Esophagus (tissue), 2 donors: ENCODE measurements around the gene FLAD1. TPM values are rescaled to one million over a fixed set of nuclear protein-coding genes. Genes with fewer than 3 reads are reported as not detected.

Source experiments
- H3K27ac ChIP-seq, 2 donors: one replicate each; pipeline ENCODE4 v1.5.1; 2013; ENCODE audit warnings: low read depth in 2 of 2, mild to moderate bottlenecking in 2 of 2, inconsistent platforms in 1 of 2, low read length in 1 of 2, moderate library complexity in 1 of 2
- H3K27me3 ChIP-seq, 2 donors: one replicate each; pipeline ENCODE4 v1.6.1; 2013; ENCODE audit warnings: low read length in 2 of 2, control low read depth in 1 of 2, mild to moderate bottlenecking in 1 of 2; ENCODE audit not compliant: insufficient read depth in 2 of 2, control insufficient read depth in 1 of 2
- H3K36me3 ChIP-seq, 2 donors: one replicate each; pipeline ENCODE4 v1.6.1; 2013; ENCODE audit warnings: low read length in 1 of 2; ENCODE audit not compliant: control insufficient read depth in 2 of 2, insufficient read depth in 2 of 2
- H3K4me1 ChIP-seq, 2 donors: one replicate each; pipeline ENCODE4 v1.6.1; 2013; ENCODE audit warnings: low read length in 1 of 2; ENCODE audit not compliant: control insufficient read depth in 2 of 2, insufficient read depth in 2 of 2
- H3K4me3 ChIP-seq, 2 donors: one replicate each; pipeline ENCODE4 v1.5.1; 2013; ENCODE audit warnings: low read length in 2 of 2, mild to moderate bottlenecking in 2 of 2, low read depth in 1 of 2, moderate library complexity in 1 of 2
- H3K9me3 ChIP-seq, 2 donors: one replicate each; pipeline ENCODE4 v1.6.1; 2013; ENCODE audit warnings: mild to moderate bottlenecking in 2 of 2, low read depth in 1 of 2, low read length in 1 of 2, moderate library complexity in 1 of 2; ENCODE audit not compliant: control insufficient read depth in 2 of 2, insufficient read depth in 1 of 2
- WGBS, 2 donors: extraction: QIAGEN DNeasy Blood & Tissue Kit; methylation state at CpG; one replicate each; pipeline ENCODE4 v1.1.7; 2013; 5-methylcytosine and 5-hydroxymethylcytosine counted together
- polyA plus RNA-seq, 2 donors: library from polyadenylated mRNA; stranded (reverse); fragments of 200-250 nt; gene quantifications; one replicate each; pipeline ENCODE4 v1.2.3, GENCODE V29; 2013
- donor health status: healthy with polysubstance abuse.
- donor health status: Bipolar disorder and iron deficiency.

Gene FLAD1
- polyA plus RNA-seq, 2 donors = 27.1 TPM

GRCh38 chr1:155008015-155008941 lies 25.1 kb downstream of the FLAD1 start:
- Histone ChIP-seq H3K4me1 (peaks cover 11 to 47% of the 10 kb centered on the region in 2 donors), H3K36me3 (peaks cover 0 to 5% of the 10 kb centered on the region in 2 donors), H3K27ac (peak overlapping the region; percentile 98), H3K27me3 (no peaks in the 10 kb centered on the region), H3K4me3 (peak overlapping the region; percentile 66 to 87), H3K9me3 (no peaks in the 10 kb centered on the region)
- whole genome bisulfite sequencing, 2 donors = 39 to 41% methylated on average over 14 to 16 of the region's 16 CpGs

DNA sequence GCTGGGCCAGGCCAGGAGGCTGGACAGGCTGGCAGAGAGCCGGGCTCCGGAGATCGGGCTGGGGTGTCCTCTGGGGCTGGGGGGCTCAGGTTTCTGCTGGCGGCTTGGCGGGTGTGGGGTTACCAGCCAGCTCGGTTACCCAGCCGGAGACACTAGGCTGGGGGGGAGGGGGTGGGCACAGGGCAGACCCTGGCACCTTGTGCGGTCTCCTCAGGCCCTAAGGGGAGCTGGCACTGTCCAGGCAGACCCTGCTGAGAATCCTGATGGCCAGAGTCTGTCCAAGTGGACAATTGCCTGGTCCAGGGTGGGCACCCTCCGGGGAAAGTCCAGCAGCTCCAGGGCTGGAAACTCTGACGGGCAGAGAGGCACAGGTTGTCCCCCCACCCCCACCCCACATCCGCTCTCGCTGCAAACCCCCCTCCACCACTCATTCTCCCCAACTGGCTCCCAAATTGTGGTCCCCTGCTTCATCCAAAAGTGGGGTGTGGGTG lies 26.1 kb downstream of the FLAD1 start:
- no peaks in the 10 kb centered on the region for H3K9me3 ChIP-seq
- whole genome bisulfite sequencing, 2 donors = 47 to 67% methylated on average over 8 to 12 of the region's 12 CpGs
- H3K4me3 ChIP-seq = peak overlapping the region; percentile 66 to 87
- H3K27ac ChIP-seq = peak overlapping the region; percentile 98
- H3K27me3 ChIP-seq = no peaks in the 10 kb centered on the region
- peaks cover 11 to 50% of the 10 kb centered on the region in 2 donors for H3K4me1 ChIP-seq
- peaks cover under 1 to 14% of the 10 kb centered on the region in 2 donors for H3K36me3 ChIP-seq

DNA sequence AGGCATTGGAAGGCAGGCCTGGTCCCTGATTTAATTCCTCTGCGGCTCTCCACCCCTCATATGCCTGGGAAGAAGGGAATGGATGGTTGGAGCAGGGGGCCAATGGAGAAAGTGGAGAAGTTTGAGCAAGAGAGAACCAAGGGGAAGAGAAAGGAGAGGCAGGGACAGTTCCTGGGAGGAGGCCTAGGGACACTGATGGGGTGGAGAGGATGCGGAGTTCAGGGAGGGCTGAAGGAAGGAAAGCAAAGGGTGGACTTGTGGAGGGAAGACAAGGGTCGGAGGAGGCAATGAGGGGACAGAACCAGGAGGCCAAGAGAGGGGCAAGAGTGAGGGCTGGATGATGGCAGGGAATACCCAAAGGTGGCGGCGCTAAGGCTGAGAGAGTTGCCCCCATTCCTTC lies 26.6 kb downstream of the FLAD1 start:
- H3K27me3 ChIP-seq = no peaks in the 10 kb centered on the region
- no peaks in the 10 kb centered on the region for H3K9me3 ChIP-seq
- peak overlapping the region; percentile 66 to 87 for H3K4me3 ChIP-seq
- peaks cover 6 to 18% of the 10 kb centered on the region in 2 donors for H3K36me3 ChIP-seq
- 64% methylated on average over 5 of the region's 5 CpGs for WGBS, 2 donors
- peak overlapping the region; percentile 98 for H3K27ac ChIP-seq
- H3K4me1 ChIP-seq = peaks cover 11 to 48% of the 10 kb centered on the region in 2 donors

DNA sequence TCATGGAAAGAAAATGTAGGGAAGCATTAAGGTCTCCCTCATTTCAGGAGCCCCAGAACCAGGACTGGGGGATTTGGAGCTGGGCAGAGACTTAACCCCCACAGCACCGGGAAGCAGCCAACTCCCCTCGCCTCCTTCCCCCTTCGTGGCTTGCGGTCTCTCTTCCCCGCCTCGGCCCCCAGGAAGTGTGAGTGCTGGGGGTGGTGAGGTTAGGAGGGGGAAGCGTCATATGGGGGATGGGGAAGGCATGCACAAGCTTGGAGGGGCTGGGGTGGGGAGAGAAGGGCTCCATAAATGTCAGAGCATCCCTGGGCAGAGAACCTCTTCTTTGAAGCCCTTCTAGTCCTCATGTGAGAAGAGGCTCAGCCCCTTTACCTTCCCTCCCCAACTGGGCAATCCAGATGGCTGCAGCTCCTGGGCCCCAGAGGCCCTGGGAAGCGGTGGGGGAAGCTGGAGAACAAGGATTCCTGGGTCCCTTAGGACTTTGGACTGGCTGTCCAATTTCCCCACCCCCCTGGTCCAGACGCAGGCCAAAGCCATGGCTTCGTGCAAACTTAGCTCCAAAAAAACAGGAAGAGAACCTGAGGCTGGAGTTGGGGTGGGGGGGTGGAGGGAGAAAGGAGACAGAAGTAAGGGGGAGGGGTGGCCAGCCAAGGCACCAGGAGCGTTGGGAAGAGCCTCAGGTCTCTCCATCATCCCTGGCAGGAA lies 27.2 kb downstream of the FLAD1 start:
- WGBS, 2 donors = 36 to 44% methylated on average over 10 to 11 of the region's 11 CpGs
- Histone ChIP-seq H3K27me3 (no peaks in the 10 kb centered on the region), H3K4me3 (peak overlapping the region; percentile 66 to 87), H3K36me3 (peaks cover 8 to 25% of the 10 kb centered on the region in 2 donors), H3K27ac (peak overlapping the region; percentile 98), H3K4me1 (peaks cover 17 to 50% of the 10 kb centered on the region in 2 donors), H3K9me3 (no peaks in the 10 kb centered on the region)

DNA sequence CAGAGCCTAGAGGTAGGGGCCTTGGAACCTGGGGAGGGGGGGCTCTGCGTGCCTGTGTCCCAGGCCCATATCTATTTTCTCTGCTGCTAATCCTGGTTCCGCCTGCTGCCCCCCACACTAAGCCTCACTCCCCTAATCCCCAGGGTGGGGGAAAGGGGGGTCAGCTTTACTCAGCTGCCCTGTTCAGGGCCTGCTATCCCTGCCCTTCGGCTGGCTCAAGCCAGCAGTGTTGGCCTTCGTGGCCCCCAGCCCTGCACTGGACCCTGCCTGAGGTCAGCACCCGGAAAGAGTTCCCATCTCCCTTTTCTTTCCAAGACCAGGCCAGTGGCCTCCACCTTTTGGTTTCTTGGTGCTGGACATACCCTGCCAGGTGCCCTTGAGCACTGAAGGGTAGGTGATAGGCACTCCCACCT lies 27.9 kb downstream of the FLAD1 start:
- Histone ChIP-seq H3K27ac (peak overlapping the region; percentile 98), H3K4me1 (peaks cover 21 to 50% of the 10 kb centered on the region in 2 donors), H3K36me3 (peaks cover 8 to 31% of the 10 kb centered on the region in 2 donors), H3K27me3 (no peaks in the 10 kb centered on the region), H3K9me3 (no peaks in the 10 kb centered on the region), H3K4me3 (peak overlapping the region; percentile 18 to 87)
- WGBS, 2 donors = 47 to 57% methylated on average over 5 of the region's 5 CpGs

DNA sequence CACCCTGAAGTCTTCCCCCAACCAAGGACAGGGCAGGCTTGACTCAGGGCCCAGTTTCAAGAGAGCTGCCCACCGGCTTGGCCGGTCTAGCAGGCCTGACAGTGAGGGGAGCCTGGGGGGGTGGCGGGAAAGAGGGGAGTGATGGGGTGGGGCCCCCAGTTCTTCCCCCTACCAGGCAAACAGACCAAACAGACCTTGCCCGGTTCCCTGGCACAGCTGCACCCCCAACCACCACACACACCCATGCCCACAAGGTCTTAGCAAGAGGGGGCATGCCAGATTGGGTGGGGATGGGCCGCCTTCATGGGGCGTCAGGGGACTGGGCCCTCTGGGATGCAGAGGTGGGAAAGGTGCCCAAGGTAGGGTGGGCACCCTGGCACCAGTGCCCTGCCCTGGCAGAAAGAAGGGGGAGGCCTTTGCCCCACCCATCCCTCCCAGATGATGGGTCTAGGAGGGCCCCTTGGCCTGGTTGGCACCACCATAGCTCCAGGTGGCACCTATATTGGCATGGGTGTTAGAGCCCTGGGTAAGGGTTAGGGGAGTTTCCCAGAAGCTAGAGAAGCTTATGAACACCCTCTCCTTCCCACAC lies 28.4 kb downstream of the FLAD1 start:
- 46 to 65% methylated on average over 6 of the region's 6 CpGs for WGBS, 2 donors
- H3K27ac ChIP-seq = peak overlapping the region; percentile 98
- H3K4me3 ChIP-seq = peak overlapping the region; percentile 18 to 87
- no peaks in the 10 kb centered on the region for H3K27me3 ChIP-seq
- H3K9me3 ChIP-seq = no peaks in the 10 kb centered on the region
- peaks cover 21 to 50% of the 10 kb centered on the region in 2 donors for H3K4me1 ChIP-seq
- peaks cover 8 to 36% of the 10 kb centered on the region in 2 donors for H3K36me3 ChIP-seq

GRCh38 chr1:155012026-155012546 lies 28.9 kb downstream of the FLAD1 start:
- H3K36me3 ChIP-seq = peaks cover 8 to 38% of the 10 kb centered on the region in 2 donors
- no peaks in the 10 kb centered on the region for H3K27me3 ChIP-seq
- H3K9me3 ChIP-seq = no peaks in the 10 kb centered on the region
- WGBS, 2 donors = 16 to 19% methylated on average over 8 to 9 of the region's 9 CpGs
- H3K4me3 ChIP-seq = no peak overlapping the region
- peak overlapping the region; percentile 98 for H3K27ac ChIP-seq
- peaks cover 23 to 53% of the 10 kb centered on the region in 2 donors for H3K4me1 ChIP-seq

DNA sequence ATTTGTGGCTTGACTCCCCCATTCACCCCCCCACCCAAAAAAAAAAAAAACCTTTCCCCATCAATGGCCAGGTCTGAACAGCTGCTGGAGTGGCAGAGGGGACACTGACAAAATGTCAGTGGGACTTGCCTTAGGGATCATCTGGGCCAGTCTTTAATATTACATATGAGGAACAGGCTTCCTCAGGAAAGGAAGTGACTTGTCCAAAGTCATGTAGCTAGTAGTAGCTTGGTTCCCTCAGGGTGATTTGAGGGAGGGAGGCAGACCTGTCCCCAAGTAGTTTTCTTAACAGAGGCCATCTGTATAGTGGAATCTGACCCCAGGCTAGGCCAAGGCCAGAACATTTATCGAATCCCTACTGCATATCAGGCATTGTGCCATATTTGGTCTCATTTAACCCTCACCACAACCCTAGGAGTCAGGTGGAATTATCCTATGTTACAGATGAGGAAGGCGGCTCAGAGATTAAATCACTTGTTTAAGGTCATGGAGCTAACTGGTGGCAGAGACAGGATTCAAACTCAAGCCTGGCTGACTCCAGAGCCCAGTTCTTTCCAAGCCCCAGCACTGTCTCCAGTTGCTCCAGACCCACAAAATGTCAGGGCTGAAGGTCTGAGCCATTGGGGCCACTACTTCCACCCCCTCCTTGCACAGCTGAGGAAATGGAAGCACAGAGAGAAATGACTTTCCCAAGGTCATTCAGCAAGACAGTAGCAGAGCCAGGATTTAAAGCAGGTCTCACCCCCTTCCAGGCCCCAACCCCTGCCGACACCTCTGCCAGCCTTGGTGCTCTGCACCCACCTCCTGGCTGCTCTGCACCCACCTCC lies 29.8 kb downstream of the FLAD1 start:
- Histone ChIP-seq H3K27ac (peak overlapping the region; percentile 98), H3K36me3 (peaks cover 8 to 38% of the 10 kb centered on the region in 2 donors), H3K4me3 (no peak overlapping the region), H3K9me3 (no peaks in the 10 kb centered on the region), H3K27me3 (no peaks in the 10 kb centered on the region), H3K4me1 (peaks cover 22 to 54% of the 10 kb centered on the region in 2 donors)
- 51 to 60% methylated on average over 3 of the region's 3 CpGs for WGBS, 2 donors
